Naive B cell (primary cell): Measurements from ENCODE around the gene ZC3H11A. TPM values are rescaled to one million over a fixed set of nuclear protein-coding genes. Genes with fewer than 3 reads are reported as not detected.
A peak's percentile ranks its signal among the peaks of the same experiment; 100 is the strongest.
"Not testable (repeated sequence)": the region's sequence is repeated elsewhere in the genome, so short reads cannot be mapped to it uniquely, and the experiment has no call there.

ENCODE experiments used
- ATAC-seq, 2 donors: fragments of 150-1000 bp; cut with Tn5 transposase; 2 replicates each; pipeline ENCODE4 v1.10.0; 2021; ENCODE audit warnings: low read depth in 2 of 2, mild to moderate bottlenecking in 2 of 2, moderate library complexity in 2 of 2
- DNase-seq: peaks from one replicate; pipeline ENCODE4 v3.0.0; 2022
- H3K27ac Mint-ChIP-seq, 6 donors: one replicate each; pipeline ENCODE4 v1.8.0; 2020 to 2022; ENCODE audit warnings: mild to moderate bottlenecking in 6 of 6, mixed read lengths in 6 of 6, moderate library complexity in 5 of 6, inconsistent platforms in 2 of 6
- H3K27me3 Mint-ChIP-seq, 3 donors: one replicate each; pipeline ENCODE4 v1.8.0; 2021 to 2022; ENCODE audit warnings: mixed read lengths in 3 of 3, mild to moderate bottlenecking in 1 of 3
- H3K36me3 Mint-ChIP-seq, 2 donors: one replicate each; pipeline ENCODE4 v1.8.0; 2020 to 2022; ENCODE audit warnings: mixed read lengths in 2 of 2, inconsistent platforms in 1 of 2, mild to moderate bottlenecking in 1 of 2
- H3K4me1 Mint-ChIP-seq, 3 donors: one replicate each; pipeline ENCODE4 v1.8.0; 2020 to 2022; ENCODE audit warnings: mixed read lengths in 3 of 3, inconsistent platforms in 1 of 3, mild to moderate bottlenecking in 1 of 3, moderate library complexity in 1 of 3
- H3K4me3 Mint-ChIP-seq, 8 donors: one replicate each; pipeline ENCODE4 v1.8.0; 2020 to 2022; ENCODE audit warnings: mild to moderate bottlenecking in 8 of 8, mixed read lengths in 8 of 8, moderate library complexity in 8 of 8, inconsistent platforms in 2 of 8
- H3K9me3 Mint-ChIP-seq, 7 donors: one replicate each; pipeline ENCODE4 v1.8.0; 2020 to 2022; ENCODE audit warnings: mixed read lengths in 7 of 7, mild to moderate bottlenecking in 5 of 7, inconsistent platforms in 2 of 7, moderate library complexity in 1 of 7
- polyA plus RNA-seq, 6 donors: library from polyadenylated mRNA; unstranded; fragments of 300-500 nt; fragmentation: Illumina TruSeq; gene quantifications; one replicate each; pipeline ENCODE4 v1.2.3, GENCODE V29; 2021; ENCODE audit warnings: low read depth in 6 of 6

ZC3H11A gene
- polyA plus RNA-seq, result 10 to 100 TPM; 39.1 to 61.9 (median 47.4) TPM

- Mint-ChIP-seq H3K27ac (peak within 1 kb of the TSS; percentile 93 to 99 (median 98)), H3K27me3 (no peaks in the 10 kb centered on the region), H3K36me3 (peaks cover 0 to 18% of the 10 kb centered on the region in 2 donors), H3K4me1 (peaks cover 25 to 48% (median 29%) of the 10 kb centered on the region in 3 donors), H3K9me3 (no peaks in the 10 kb centered on the region), H3K4me3 (peak within 1 kb of the TSS; percentile 91 to 99 (median 96))
- ATAC-seq, result peak; percentile 97 to 98
- DNase-seq, result peak; percentile 98
Observed at GRCh38 chr1:203795441-203796235, at the start of gene ZC3H11A, which contains the start of gene ZBED6. TSS of gene ZC3H11A (plus strand) at chr1:203795623. CDS start at chr1:203817071, 21,448 bp downstream. TSS of gene ZBED6 (plus strand) at chr1:203795623. CDS start at chr1:203797523, 1,900 bp downstream.

- Mint-ChIP-seq H3K4me3 (no peak overlapping the region), H3K4me1 (peaks cover 14 to 15% (median 14%) of the 10 kb centered on the region in 3 donors), H3K9me3 (no peaks in the 10 kb centered on the region), H3K27ac (peak overlapping the region in 2 of 6 donors; percentile 44 to 91), H3K36me3 (no peaks in the 10 kb centered on the region), H3K27me3 (no peaks in the 10 kb centered on the region)
- no peak for DNase-seq
- ATAC-seq, result no peak
Observed at GRCh38 chr1:203746281-203746680, 49.1 kb upstream of the ZC3H11A start.

DNA sequence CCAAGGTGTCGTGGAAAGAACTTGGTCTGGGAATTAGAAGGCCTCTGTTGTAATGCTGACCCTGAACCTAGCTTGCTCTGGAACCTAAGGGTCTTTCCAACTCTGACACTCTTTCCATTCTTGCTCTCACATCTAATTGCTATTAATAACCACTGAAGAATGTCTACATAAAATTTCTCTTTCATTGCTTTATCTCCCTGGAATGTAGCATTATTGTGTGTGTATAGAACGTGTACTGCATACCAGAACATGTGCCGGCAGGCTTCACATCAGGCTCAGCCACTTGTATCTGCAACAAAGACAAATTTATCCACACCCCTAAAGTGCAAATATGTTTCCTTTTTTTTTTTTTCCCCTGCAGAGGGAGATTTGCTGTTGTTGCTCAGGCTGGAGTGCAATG lies 44.4 kb upstream of the ZC3H11A start:
- Mint-ChIP-seq H3K4me1 (peaks cover 20 to 36% (median 29%) of the 10 kb centered on the region in 3 donors), H3K27ac (peak overlapping the region in 3 of 6 donors; percentile 3 to 68 (median 17)), H3K9me3 (no peaks in the 10 kb centered on the region), H3K4me3 (no peak overlapping the region), H3K36me3 (no peaks in the 10 kb centered on the region), H3K27me3 (no peaks in the 10 kb centered on the region)
- DNase-seq, result no peak
- no peak for ATAC-seq

GRCh38 chr1:203751618-203752361 lies 43.6 kb upstream of the ZC3H11A start:
- not testable (repeated sequence) for ATAC-seq
- peak overlapping the region in 3 of 6 donors; percentile 3 to 69 (median 57) for H3K27ac Mint-ChIP-seq

DNA sequence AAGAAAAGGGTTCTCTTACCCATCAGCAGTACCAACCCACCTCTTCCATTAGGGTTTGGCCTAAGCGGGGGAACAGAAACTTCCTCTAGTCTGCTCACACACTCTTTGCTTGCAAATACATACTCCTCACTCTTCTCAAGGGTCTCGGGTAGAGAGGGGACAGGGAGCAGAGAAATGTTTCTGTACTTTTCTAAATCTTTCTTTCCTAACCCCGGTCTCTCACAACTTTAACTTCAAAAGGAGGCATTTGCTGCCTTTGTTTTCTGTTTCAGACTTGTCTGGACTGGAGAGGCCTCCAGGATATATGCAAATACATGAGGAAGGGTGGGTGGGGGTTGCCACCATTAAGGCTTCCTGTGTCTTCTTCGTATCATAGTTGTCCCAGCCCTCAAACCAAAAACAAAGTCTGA lies 41.0 kb upstream of the ZC3H11A start:
- no peaks in the 10 kb centered on the region for H3K27me3 Mint-ChIP-seq
- peak overlapping the region; percentile 7 to 93 (median 80) for H3K4me3 Mint-ChIP-seq
- H3K36me3 Mint-ChIP-seq, result no peaks in the 10 kb centered on the region
- DNase-seq (peak; percentile 62), ATAC-seq (peak; percentile 76 to 78)
- peaks cover 25 to 43% (median 36%) of the 10 kb centered on the region in 3 donors for H3K4me1 Mint-ChIP-seq
- no peaks in the 10 kb centered on the region for H3K9me3 Mint-ChIP-seq
- H3K27ac Mint-ChIP-seq, result peak overlapping the region; percentile 95 to 99 (median 97)

More at GRCh38 chr1:203751618-203752361, 43.6 kb upstream of the ZC3H11A start:
- H3K36me3 Mint-ChIP-seq, DNase-seq, H3K9me3 Mint-ChIP-seq, H3K27me3 Mint-ChIP-seq: not testable (repeated sequence)
- H3K4me1 Mint-ChIP-seq, result peaks cover 24 to 42% (median 35%) of the 10 kb centered on the region in 3 donors
- H3K4me3 Mint-ChIP-seq, result peak overlapping the region in 1 of 8 donors; percentile 29

DNA sequence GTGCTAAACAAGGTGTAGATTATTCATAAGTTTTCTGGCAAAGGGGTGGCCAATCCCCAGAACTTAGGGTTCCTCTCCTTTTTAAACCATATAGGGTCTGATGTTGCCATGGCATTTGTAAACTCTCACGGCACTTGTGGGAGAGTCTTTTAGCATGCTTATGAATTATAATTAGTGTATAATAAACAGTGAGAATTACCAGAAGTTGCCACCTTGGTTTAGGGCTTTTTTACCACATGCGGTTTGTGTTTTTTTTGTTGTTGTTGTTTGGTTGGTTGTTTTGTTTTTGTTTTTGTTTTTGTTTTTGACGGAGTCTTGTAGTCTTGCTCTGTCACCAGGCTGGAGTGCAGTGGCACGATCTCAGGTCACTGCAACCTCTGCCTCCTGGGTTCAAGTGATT lies 39.4 kb upstream of the ZC3H11A start:
- no peak for DNase-seq
- Mint-ChIP-seq H3K27me3 (no peaks in the 10 kb centered on the region), H3K4me3 (peak overlapping the region in 1 of 8 donors; percentile 20), H3K9me3 (no peaks in the 10 kb centered on the region), H3K4me1 (peaks cover 25 to 45% (median 36%) of the 10 kb centered on the region in 3 donors), H3K27ac (peak overlapping the region in 2 of 6 donors; percentile 62 to 99), H3K36me3 (no peaks in the 10 kb centered on the region)
- no peak for ATAC-seq

- ATAC-seq, H3K27me3 Mint-ChIP-seq, DNase-seq, H3K36me3 Mint-ChIP-seq, H3K9me3 Mint-ChIP-seq, H3K4me3 Mint-ChIP-seq: not testable (repeated sequence)
- peaks cover 19 to 36% (median 26%) of the 10 kb centered on the region in 3 donors for H3K4me1 Mint-ChIP-seq
- H3K27ac Mint-ChIP-seq, result peak overlapping the region in 1 of 6 donors; percentile 15
Observed at GRCh38 chr1:203758749-203759148, 36.7 kb upstream of the ZC3H11A start.

DNA sequence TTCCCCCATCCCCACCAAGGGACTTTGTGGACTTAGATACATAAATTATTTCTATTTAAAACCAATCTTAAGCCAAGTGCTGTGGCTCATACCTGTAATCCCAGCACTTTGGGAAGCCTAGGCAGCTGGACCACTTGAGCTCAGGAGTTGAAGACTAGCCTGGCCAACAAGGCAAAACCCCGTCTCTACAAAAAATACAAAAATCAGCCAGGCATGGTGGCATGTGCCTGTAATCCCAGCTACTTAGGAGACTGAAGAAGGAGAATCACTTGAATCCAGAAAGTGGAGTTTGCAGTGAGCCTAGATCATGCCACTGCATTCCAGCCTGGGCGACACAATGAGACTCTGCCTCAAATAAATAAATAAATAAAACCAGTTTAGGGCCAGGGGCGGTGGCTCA lies 34.9 kb upstream of the ZC3H11A start:
- DNase-seq (no peak), ATAC-seq (no peak)
- Mint-ChIP-seq H3K9me3 (no peaks in the 10 kb centered on the region), H3K27me3 (no peaks in the 10 kb centered on the region), H3K4me3 (no peak overlapping the region), H3K27ac (no peak overlapping the region), H3K4me1 (peaks cover 11 to 32% (median 15%) of the 10 kb centered on the region in 3 donors), H3K36me3 (no peaks in the 10 kb centered on the region)

GRCh38 chr1:203761958-203762357 lies 33.5 kb upstream of the ZC3H11A start:
- not testable (repeated sequence) for ATAC-seq, DNase-seq, H3K27me3 Mint-ChIP-seq, H3K4me3 Mint-ChIP-seq, H3K9me3 Mint-ChIP-seq, H3K36me3 Mint-ChIP-seq
- H3K4me1 Mint-ChIP-seq, result peaks cover 0 to 24% (median 10%) of the 10 kb centered on the region in 3 donors
- H3K27ac Mint-ChIP-seq, result peak overlapping the region in 1 of 6 donors; percentile 74

- H3K4me3 Mint-ChIP-seq, result peak overlapping the region in 2 of 8 donors; percentile 1 to 36
Observed at GRCh38 chr1:203763505-203763904, 31.9 kb upstream of the ZC3H11A start.

DNA sequence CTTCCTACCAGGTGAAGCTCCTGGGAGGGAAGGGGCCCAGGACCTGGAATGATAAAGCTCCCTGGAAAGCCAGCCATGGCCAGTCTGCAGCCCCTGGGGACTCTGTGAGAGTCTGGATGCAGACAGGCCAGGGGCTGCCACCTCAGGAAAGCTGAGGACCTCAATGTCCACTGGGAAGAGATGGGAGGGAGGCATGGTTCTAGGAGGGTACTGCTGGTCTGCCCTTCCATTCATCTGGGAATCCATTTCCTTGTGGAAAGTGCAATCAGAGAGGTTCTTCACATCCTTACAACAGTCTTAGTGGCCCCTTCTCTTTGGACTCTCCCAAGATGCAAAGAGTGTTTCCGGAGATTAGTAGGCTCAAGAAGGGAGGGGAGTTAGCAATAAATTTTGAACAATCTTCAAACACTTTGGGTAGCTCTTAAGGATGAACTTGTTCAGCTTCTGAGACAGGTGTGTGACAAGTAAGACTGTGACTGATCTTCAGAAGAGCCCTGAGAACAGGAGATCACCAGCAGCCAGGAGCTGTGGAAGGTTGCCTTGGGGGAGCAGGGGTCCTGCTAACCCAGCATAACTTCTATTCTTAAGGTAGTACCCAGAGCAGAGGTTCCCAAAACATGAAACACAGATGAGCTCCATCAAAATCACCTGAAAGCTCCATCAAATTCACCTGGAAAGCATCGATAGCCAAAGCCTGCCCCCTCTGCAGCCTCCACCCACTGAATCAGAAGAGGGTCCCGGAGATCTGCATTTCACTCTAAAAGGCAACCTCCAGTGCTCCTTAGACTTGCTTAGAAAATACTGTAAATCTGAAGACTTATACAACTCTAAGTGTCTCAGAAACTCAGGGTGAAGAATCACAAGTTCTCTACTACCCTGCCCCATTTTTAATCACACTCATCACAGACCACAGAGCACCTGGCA lies 31.1 kb upstream of the ZC3H11A start:
- DNase-seq (no peak), ATAC-seq (peak in 1 of 2 donors; percentile 3)
- peaks cover 0 to 5% (median 0%) of the 10 kb centered on the region in 3 donors for H3K27me3 Mint-ChIP-seq
- peaks cover 14 to 35% (median 16%) of the 10 kb centered on the region in 3 donors for H3K4me1 Mint-ChIP-seq
- peak overlapping the region; percentile 64 to 93 (median 90) for H3K27ac Mint-ChIP-seq
- no peaks in the 10 kb centered on the region for H3K9me3 Mint-ChIP-seq
- peak overlapping the region; percentile 81 to 93 (median 87) for H3K4me3 Mint-ChIP-seq
- peaks cover 0 to 7% of the 10 kb centered on the region in 2 donors for H3K36me3 Mint-ChIP-seq

More at GRCh38 chr1:203763505-203763904, 31.9 kb upstream of the ZC3H11A start:
- DNase-seq (no peak), ATAC-seq (no peak)
- Mint-ChIP-seq H3K4me1 (peaks cover 6 to 30% (median 14%) of the 10 kb centered on the region in 3 donors), H3K9me3 (no peaks in the 10 kb centered on the region), H3K27me3 (peaks cover 0 to 5% (median 0%) of the 10 kb centered on the region in 3 donors), H3K27ac (peak overlapping the region in 4 of 6 donors; percentile 55 to 87 (median 72)), H3K36me3 (peaks cover 0 to 7% of the 10 kb centered on the region in 2 donors)
